Esophagus squamous epithelium (tissue), 4 donors: ENCODE data around the gene DNM3.

ENCODE experiments used
- CTCF ChIP-seq, 6 experiments: fragments of 450-650 bp in 4 of 6; fragments of 200-600 bp in 2 of 6; sonication (generic) in 2 of 6; IDR thresholded peaks; one replicate each; pipeline ENCODE4 v1.5.1; 2016 to 2019; ENCODE audit warnings: antibody characterized with exemption in 6 of 6, mild to moderate bottlenecking in 4 of 6, moderate library complexity in 4 of 6
- POLR2A ChIP-seq, 4 donors: fragments of 450-650 bp; IDR thresholded peaks; one replicate each; pipeline ENCODE4 v1.6.1; 2017; ENCODE audit warnings: antibody characterized with exemption in 4 of 4, mild to moderate bottlenecking in 4 of 4, moderate library complexity in 3 of 4

DNA sequence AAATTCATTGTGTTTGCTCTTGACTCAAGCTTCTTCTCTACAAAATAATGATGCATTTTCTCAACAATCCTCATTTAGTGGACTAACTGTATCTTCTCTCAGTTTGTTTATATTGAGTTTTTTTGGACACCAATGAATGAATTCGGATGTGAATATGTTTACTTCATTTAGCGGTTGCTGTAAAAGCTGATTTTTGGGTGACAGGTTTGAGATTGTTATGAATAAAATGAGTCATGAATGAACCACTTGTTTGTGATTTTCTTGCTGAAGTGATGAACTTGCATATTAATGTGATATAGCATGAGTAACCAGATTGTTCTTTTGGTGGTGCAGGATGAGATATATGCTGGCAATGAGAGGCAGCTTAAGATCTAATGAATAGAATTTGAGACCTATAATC lies 3.1 kb downstream of the DNM3 start:
- TF ChIP-seq CTCF (IDR thresholded peaks at IDR 0.05) (no peak), POLR2A (IDR thresholded peaks at IDR 0.05) (no peak)
